ENCODE results near the gene HTR7.
"Not testable (repeated sequence)": the region's sequence is repeated elsewhere in the genome, so short reads cannot be mapped to it uniquely, and the experiment has no call there.

Gene HTR7

DNA sequence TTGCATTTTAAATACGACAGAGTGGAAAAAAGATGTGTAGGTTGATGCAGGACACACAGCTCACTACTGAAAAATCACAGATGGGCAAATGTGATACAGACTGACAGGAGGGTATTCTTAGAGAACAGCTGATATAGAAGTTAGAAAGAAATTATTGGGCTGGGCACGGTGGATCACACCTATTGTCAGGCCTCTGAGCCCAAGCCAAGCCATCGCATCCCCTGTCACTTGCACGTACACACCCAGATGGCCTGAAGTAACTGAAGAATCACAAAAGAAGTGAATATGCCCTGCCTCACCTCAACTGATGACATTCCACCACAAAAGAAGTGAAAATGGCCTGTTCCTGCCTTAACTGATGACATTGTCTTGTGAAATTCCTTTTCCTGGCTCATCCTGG is 50.7 kb downstream of the HTR7 start:
- H3K27ac ChIP-seq (ENCODE audit: insufficient read depth, low read depth, low read length, poor library complexity, severe bottlenecking); H3K27me3 ChIP-seq (ENCODE audit: control insufficient read depth, insufficient read depth, low read length, poor library complexity, severe bottlenecking); H3K9me3 ChIP-seq (ENCODE audit: control insufficient read depth, low read length); H3K4me3 ChIP-seq (ENCODE audit: insufficient read depth, low read depth, low read length); H3K36me3 ChIP-seq (ENCODE audit: control insufficient read depth, insufficient read depth, low read length); H3K4me1 ChIP-seq (ENCODE audit: control insufficient read depth, insufficient read depth, low read length): not testable (repeated sequence)
- WGBS, 2 experiments = 87 to 90% methylated on average over 4 of the region's 4 CpGs

DNA sequence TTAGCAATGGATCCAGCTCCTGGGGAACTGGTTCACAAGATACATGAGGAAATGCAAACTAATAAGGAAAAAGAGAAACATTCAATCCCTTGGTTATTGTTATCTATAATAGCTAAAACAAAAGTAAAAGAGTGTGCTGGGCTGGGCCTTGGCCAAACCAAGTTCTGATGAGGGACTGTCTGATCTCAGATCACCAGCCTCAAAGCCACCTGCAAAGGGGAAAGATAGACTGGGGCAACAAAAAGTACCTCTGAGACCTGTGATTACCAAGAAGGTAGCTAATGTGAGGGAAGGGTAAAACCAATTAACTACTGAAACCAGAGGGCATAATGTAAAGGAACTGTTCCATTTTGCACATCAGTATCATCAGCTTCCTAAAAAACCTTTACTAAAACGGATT is 51.2 kb downstream of the HTR7 start:
- Histone ChIP-seq H3K27me3 (ENCODE audit: control insufficient read depth, insufficient read depth, low read length, poor library complexity, severe bottlenecking) (no peaks in the 10 kb centered on the region), H3K4me3 (ENCODE audit: insufficient read depth, low read depth, low read length) (no peak overlapping the region), H3K9me3 (ENCODE audit: control insufficient read depth, low read length) (no peaks in the 10 kb centered on the region), H3K36me3 (ENCODE audit: control insufficient read depth, insufficient read depth, low read length) (no peaks in the 10 kb centered on the region), H3K27ac (ENCODE audit: insufficient read depth, low read depth, low read length, poor library complexity, severe bottlenecking) (no peak overlapping the region), H3K4me1 (ENCODE audit: control insufficient read depth, insufficient read depth, low read length) (no peaks in the 10 kb centered on the region)
- 88 to 92% methylated on average over 1 of the region's 1 CpG for WGBS, 2 experiments

DNA sequence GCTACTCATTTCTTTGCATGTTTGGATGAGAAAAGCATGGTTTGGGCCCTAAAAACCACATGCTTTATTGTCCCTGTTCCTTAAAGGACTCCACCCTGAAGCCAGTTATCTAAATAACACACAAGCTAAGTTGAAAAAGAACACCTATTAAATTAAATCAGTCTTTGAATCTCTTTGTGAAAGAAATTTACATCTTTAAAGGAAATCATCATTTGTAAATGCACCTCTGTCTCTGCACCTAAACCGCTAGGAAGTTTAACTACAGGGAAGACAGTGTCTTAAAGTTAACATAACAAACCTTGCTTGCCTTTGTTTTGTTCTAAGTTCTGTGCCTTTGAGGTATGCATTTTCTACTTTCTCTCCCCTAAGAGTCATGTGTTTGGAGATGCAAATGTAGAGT is 52.6 kb downstream of the HTR7 start:
- H3K36me3 ChIP-seq (ENCODE audit: control insufficient read depth, insufficient read depth, low read length) = no peaks in the 10 kb centered on the region
- no peaks in the 10 kb centered on the region for H3K9me3 ChIP-seq (ENCODE audit: control insufficient read depth, low read length)
- 13 to 27% methylated on average over 1 of the region's 1 CpG for WGBS, 2 experiments
- no peak overlapping the region for H3K4me3 ChIP-seq (ENCODE audit: insufficient read depth, low read depth, low read length)
- H3K27me3 ChIP-seq (ENCODE audit: control insufficient read depth, insufficient read depth, low read length, poor library complexity, severe bottlenecking) = no peaks in the 10 kb centered on the region
- no peak overlapping the region for H3K27ac ChIP-seq (ENCODE audit: insufficient read depth, low read depth, low read length, poor library complexity, severe bottlenecking)
- no peaks in the 10 kb centered on the region for H3K4me1 ChIP-seq (ENCODE audit: control insufficient read depth, insufficient read depth, low read length)

DNA sequence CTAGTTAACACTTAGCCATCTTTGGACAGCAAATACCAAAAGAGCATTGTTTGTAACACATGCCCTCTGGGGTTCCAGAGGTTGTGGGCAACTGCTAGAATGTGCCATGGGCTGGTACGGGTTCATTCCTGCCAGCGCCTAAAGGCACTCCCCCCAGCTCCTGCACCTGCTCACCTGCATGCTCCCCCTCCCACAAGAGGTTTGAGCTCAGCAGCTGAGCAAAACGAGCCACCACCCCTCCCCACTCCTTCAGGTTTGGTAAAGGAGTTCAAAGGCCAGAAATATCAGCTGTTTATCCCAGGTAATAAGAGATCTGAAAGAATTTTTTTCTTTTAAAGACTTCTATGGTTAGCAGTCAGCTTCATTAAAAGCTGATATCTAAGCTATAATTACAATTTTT is 53.5 kb downstream of the HTR7 start:
- no peak overlapping the region for H3K4me3 ChIP-seq (ENCODE audit: insufficient read depth, low read depth, low read length)
- H3K4me1 ChIP-seq (ENCODE audit: control insufficient read depth, insufficient read depth, low read length) = no peaks in the 10 kb centered on the region
- no peak overlapping the region for H3K27ac ChIP-seq (ENCODE audit: insufficient read depth, low read depth, low read length, poor library complexity, severe bottlenecking)
- H3K9me3 ChIP-seq (ENCODE audit: control insufficient read depth, low read length) = no peaks in the 10 kb centered on the region
- WGBS, 2 experiments = 75 to 87% methylated on average over 3 of the region's 3 CpGs
- H3K36me3 ChIP-seq (ENCODE audit: control insufficient read depth, insufficient read depth, low read length) = no peaks in the 10 kb centered on the region
- H3K27me3 ChIP-seq (ENCODE audit: control insufficient read depth, insufficient read depth, low read length, poor library complexity, severe bottlenecking) = no peaks in the 10 kb centered on the region

DNA sequence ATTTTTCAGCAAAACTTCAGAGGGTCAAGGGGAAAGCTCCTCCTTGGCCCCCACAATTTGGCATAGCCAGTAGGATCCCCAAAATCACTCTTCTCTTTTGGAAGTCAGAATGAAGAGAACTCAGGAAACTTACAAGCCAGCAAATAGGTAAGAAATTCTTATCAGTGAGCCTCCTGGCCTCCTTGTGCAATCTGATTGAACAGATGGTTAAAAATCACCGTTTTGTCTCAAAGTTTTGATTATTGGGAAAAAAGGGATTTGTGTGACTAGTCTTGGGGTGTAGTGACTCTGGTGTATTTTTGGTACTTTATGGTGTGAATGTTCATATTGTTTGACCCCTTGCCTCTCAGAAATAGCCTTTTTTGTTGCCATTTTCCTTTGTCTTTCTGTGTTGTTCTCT is 56.2 kb downstream of the HTR7 start:
- no peaks in the 10 kb centered on the region for H3K9me3 ChIP-seq (ENCODE audit: control insufficient read depth, low read length)
- H3K27ac ChIP-seq (ENCODE audit: insufficient read depth, low read depth, low read length, poor library complexity, severe bottlenecking) = no peak overlapping the region
- 91 to 93% methylated on average over 1 of the region's 1 CpG for WGBS, 2 experiments
- no peaks in the 10 kb centered on the region for H3K27me3 ChIP-seq (ENCODE audit: control insufficient read depth, insufficient read depth, low read length, poor library complexity, severe bottlenecking)
- no peaks in the 10 kb centered on the region for H3K36me3 ChIP-seq (ENCODE audit: control insufficient read depth, insufficient read depth, low read length)
- no peak overlapping the region for H3K4me3 ChIP-seq (ENCODE audit: insufficient read depth, low read depth, low read length)
- H3K4me1 ChIP-seq (ENCODE audit: control insufficient read depth, insufficient read depth, low read length) = no peaks in the 10 kb centered on the region

DNA sequence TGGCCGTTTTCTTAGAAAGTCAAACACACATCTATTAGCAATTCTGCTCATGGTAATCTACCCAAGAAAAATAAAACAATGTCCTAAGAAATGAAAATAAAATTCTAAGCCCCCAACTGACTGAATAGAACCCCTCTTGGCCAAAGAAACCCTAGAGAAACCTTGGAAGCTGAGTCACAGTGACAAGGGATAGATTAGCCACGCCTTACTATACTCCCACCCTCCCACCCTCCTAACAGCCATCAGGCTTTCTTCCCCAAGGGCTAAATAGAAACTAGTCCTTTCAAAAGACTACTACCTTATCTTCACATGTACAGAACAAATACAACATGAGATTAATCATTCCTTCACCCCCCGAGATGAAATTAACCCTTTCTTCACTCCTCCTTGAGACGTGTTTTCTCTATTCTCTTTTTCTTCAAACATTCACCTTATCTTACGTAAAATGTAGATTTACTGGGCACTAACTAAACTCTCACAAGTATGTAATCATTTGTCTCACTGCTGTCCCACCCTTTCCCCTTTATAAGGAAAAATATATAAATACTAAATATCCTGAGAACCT is 57.5 kb downstream of the HTR7 start:
- Histone ChIP-seq H3K27me3 (ENCODE audit: control insufficient read depth, insufficient read depth, low read length, poor library complexity, severe bottlenecking) (no peaks in the 10 kb centered on the region), H3K27ac (ENCODE audit: insufficient read depth, low read depth, low read length, poor library complexity, severe bottlenecking) (no peak overlapping the region), H3K9me3 (ENCODE audit: control insufficient read depth, low read length) (no peaks in the 10 kb centered on the region), H3K4me1 (ENCODE audit: control insufficient read depth, insufficient read depth, low read length) (no peaks in the 10 kb centered on the region), H3K36me3 (ENCODE audit: control insufficient read depth, insufficient read depth, low read length) (no peaks in the 10 kb centered on the region), H3K4me3 (ENCODE audit: insufficient read depth, low read depth, low read length) (no peak overlapping the region)
- 90 to 97% methylated on average over 5 of the region's 5 CpGs for WGBS, 2 experiments

DNA sequence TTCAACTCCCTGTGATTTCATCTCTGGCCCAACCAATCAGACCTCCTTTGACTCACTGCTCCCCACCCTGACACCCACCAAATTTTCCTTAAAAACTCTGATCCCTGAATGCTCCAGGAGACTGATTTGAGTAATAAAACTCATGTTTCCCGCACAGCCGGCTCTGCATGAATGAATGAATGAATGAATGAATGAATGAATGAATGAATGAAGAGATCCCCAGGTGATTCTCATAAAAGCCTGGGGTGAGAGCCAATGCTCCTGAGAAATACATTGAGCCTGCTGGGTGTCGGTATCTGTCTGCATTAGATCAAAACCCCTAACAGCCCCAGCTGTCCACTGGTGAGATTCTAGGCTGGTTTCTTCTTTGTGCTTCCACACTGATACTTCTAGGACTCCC is 58.7 kb downstream of the HTR7 start:
- Histone ChIP-seq H3K36me3 (ENCODE audit: control insufficient read depth, insufficient read depth, low read length) (no peaks in the 10 kb centered on the region), H3K27me3 (ENCODE audit: control insufficient read depth, insufficient read depth, low read length, poor library complexity, severe bottlenecking) (no peaks in the 10 kb centered on the region), H3K4me1 (ENCODE audit: control insufficient read depth, insufficient read depth, low read length) (no peaks in the 10 kb centered on the region), H3K27ac (ENCODE audit: insufficient read depth, low read depth, low read length, poor library complexity, severe bottlenecking) (no peak overlapping the region), H3K9me3 (ENCODE audit: control insufficient read depth, low read length) (no peaks in the 10 kb centered on the region), H3K4me3 (ENCODE audit: insufficient read depth, low read depth, low read length) (no peak overlapping the region)
- WGBS, 2 experiments = 94 to 98% methylated on average over 3 of the region's 3 CpGs

DNA sequence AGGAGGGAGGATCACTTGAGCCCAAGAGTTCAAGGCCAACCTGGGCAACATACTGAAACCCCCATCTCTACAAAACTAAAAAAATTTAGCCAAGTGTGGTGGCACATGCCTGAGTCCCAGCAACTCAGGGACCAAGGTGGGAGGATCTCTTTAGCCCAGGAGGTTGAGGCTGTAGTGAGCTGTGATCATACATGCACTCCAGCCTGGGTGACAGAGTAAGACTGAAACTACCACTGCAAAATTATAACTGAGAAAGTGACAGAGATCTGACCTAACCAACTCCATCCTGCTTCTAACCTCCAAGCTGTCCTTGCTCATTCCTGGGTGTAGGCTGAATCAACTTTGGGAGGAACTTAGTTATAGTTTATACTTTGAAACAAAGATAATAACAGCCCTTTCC is 59.4 kb downstream of the HTR7 start:
- no peaks in the 10 kb centered on the region for H3K36me3 ChIP-seq (ENCODE audit: control insufficient read depth, insufficient read depth, low read length)
- H3K27ac ChIP-seq (ENCODE audit: insufficient read depth, low read depth, low read length, poor library complexity, severe bottlenecking) = no peak overlapping the region
- H3K4me1 ChIP-seq (ENCODE audit: control insufficient read depth, insufficient read depth, low read length) = no peaks in the 10 kb centered on the region
- no peak overlapping the region for H3K4me3 ChIP-seq (ENCODE audit: insufficient read depth, low read depth, low read length)
- H3K9me3 ChIP-seq (ENCODE audit: control insufficient read depth, low read length) = no peaks in the 10 kb centered on the region
- no peaks in the 10 kb centered on the region for H3K27me3 ChIP-seq (ENCODE audit: control insufficient read depth, insufficient read depth, low read length, poor library complexity, severe bottlenecking)

DNA sequence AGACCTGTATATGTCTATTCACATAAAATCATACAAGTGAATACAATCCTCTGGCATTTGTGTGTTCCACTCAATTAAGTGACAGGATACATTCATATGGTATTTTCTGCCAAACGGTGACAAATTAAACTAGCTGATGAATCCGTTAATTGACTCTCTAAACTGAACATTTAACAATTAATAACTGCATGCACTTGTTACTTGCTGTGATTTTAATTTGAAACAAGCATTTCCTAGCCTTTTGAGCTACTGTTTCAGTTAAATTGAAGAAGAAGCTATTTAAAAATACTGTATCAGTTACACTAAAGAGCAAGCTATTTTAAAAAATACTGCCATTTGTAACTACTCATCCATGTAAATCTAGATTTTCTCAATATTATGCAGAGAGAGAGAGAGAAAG is 67.4 kb downstream of the HTR7 start:
- WGBS, 2 experiments = 87 to 94% methylated on average over 2 of the region's 2 CpGs

DNA sequence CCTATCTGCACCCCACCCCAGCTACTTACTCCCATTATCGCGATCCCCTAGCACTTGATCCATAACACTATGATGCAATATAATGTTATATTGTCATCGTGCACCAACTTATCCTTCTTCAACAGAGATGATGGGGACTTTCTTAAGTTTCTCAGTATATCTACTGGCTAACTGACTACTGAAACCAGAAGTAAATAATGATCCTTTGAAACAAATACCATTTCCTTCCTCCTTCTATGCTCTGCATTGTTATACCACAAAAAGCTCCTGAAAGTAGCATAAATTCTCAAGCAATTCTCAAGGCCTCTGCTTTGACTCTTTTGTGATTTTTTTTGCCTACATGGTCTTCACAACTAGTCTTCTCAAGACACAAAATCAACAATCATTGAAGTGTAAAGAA is 68.9 kb downstream of the HTR7 start:
- no peaks in the 10 kb centered on the region for H3K36me3 ChIP-seq (ENCODE audit: control insufficient read depth, insufficient read depth, low read length)
- H3K9me3 ChIP-seq (ENCODE audit: control insufficient read depth, low read length) = no peaks in the 10 kb centered on the region
- H3K27ac ChIP-seq (ENCODE audit: insufficient read depth, low read depth, low read length, poor library complexity, severe bottlenecking) = no peak overlapping the region
- WGBS, 2 experiments = 75 to 78% methylated on average over 3 of the region's 3 CpGs
- no peak overlapping the region for H3K4me3 ChIP-seq (ENCODE audit: insufficient read depth, low read depth, low read length)
- no peaks in the 10 kb centered on the region for H3K27me3 ChIP-seq (ENCODE audit: control insufficient read depth, insufficient read depth, low read length, poor library complexity, severe bottlenecking)
- H3K4me1 ChIP-seq (ENCODE audit: control insufficient read depth, insufficient read depth, low read length) = no peaks in the 10 kb centered on the region

More for the DNA sequence above, 67.4 kb downstream of the HTR7 start:
- no peaks in the 10 kb centered on the region for H3K4me1 ChIP-seq (ENCODE audit: control insufficient read depth, insufficient read depth, low read length)
- H3K9me3 ChIP-seq (ENCODE audit: control insufficient read depth, low read length) = no peaks in the 10 kb centered on the region
- no peaks in the 10 kb centered on the region for H3K27me3 ChIP-seq (ENCODE audit: control insufficient read depth, insufficient read depth, low read length, poor library complexity, severe bottlenecking)
- H3K4me3 ChIP-seq (ENCODE audit: insufficient read depth, low read depth, low read length) = no peak overlapping the region
- H3K27ac ChIP-seq (ENCODE audit: insufficient read depth, low read depth, low read length, poor library complexity, severe bottlenecking) = no peak overlapping the region
- no peaks in the 10 kb centered on the region for H3K36me3 ChIP-seq (ENCODE audit: control insufficient read depth, insufficient read depth, low read length)

DNA sequence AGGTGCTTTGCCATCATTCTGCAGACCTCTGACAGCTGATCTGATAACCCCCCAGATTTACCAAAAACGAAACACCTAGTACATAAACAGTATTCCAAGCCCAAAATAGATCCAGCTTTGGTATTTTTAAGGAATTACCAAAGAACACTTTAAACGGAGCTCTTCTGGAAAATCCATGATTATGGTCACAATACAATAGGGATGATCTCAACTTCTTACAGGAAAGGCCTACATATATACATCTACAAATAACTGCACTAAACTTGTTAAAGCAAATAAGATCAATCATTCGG is 69.7 kb downstream of the HTR7 start:
- Histone ChIP-seq H3K4me3 (ENCODE audit: insufficient read depth, low read depth, low read length) (no peak overlapping the region), H3K4me1 (ENCODE audit: control insufficient read depth, insufficient read depth, low read length) (no peaks in the 10 kb centered on the region), H3K9me3 (ENCODE audit: control insufficient read depth, low read length) (no peaks in the 10 kb centered on the region), H3K27ac (ENCODE audit: insufficient read depth, low read depth, low read length, poor library complexity, severe bottlenecking) (no peak overlapping the region), H3K36me3 (ENCODE audit: control insufficient read depth, insufficient read depth, low read length) (no peaks in the 10 kb centered on the region), H3K27me3 (ENCODE audit: control insufficient read depth, insufficient read depth, low read length, poor library complexity, severe bottlenecking) (no peaks in the 10 kb centered on the region)
- WGBS, 2 experiments = 64 to 66% methylated on average over 3 of the region's 3 CpGs

Data from ectodermal cell (in vitro differentiated cells).